ENCODE results near the gene SIRT3. TPM values are rescaled to one million over a fixed set of nuclear protein-coding genes. Genes with fewer than 3 reads are reported as not detected.

SIRT3 gene
- polyA plus RNA-seq, 12 donors: 17.8 to 44.5 (median 21.1) TPM; not detected in 1

Other genes with a start within 250 kb of the SIRT3 start
- gene SCGB1C1, start 43.3 kb downstream of the SIRT3 start, polyA plus RNA-seq (ENCODE audit: insufficient read length in 12 of 12): not detected
- 10 to 100 TPM in 11 of 12 donors, not detected in 1; 28.4 to 42.3 (median 36.0) TPM for gene BET1L, start 28.9 kb downstream of the SIRT3 start, polyA plus RNA-seq (ENCODE audit: insufficient read length in 12 of 12)
- gene RIC8A, start 28.6 kb downstream of the SIRT3 start, polyA plus RNA-seq (ENCODE audit: insufficient read length in 12 of 12): 100 to 1,000 TPM in 1 of 12 donors, 10 to 100 TPM in 10, not detected in 1; 39.7 to 116 (median 55.6) TPM
- gene PSMD13, start 634 bp upstream of the SIRT3 start, polyA plus RNA-seq (ENCODE audit: insufficient read length in 12 of 12): 100 to 1,000 TPM in 6 of 12 donors, 10 to 100 TPM in 5, not detected in 1; 87.0 to 117 (median 103) TPM
- gene NLRP6, start 42.1 kb upstream of the SIRT3 start, polyA plus RNA-seq (ENCODE audit: insufficient read length in 12 of 12): not detected
- gene PGGHG, start 52.8 kb upstream of the SIRT3 start, polyA plus RNA-seq (ENCODE audit: insufficient read length in 12 of 12): 10 to 100 TPM in 5 of 12 donors, 1 to 10 TPM in 6, not detected in 1; 5.6 to 14.9 (median 9.0) TPM
- under 1 TPM in 1 of 12 donors, not detected in 11; 0.45 TPM for gene IFITM5, start 63.2 kb upstream of the SIRT3 start, polyA plus RNA-seq (ENCODE audit: insufficient read length in 12 of 12)
- gene IFITM2, start 71.5 kb upstream of the SIRT3 start, polyA plus RNA-seq (ENCODE audit: insufficient read length in 12 of 12): 100 to 1,000 TPM in 2 of 12 donors, 10 to 100 TPM in 9, not detected in 1; 47.9 to 173 (median 75.0) TPM
- gene IFITM1, start 77.7 kb upstream of the SIRT3 start, polyA plus RNA-seq (ENCODE audit: insufficient read length in 12 of 12): 10 to 100 TPM in 9 of 12 donors, 1 to 10 TPM in 1, not detected in 2; 9.9 to 21.3 (median 14.1) TPM
- 100 to 1,000 TPM in 11 of 12 donors, not detected in 1; 155 to 302 (median 238) TPM for gene IFITM3, start 84.5 kb upstream of the SIRT3 start, polyA plus RNA-seq (ENCODE audit: insufficient read length in 12 of 12)
- 10 to 100 TPM in 10 of 12 donors, 1 to 10 TPM in 1, not detected in 1; 8.1 to 55.6 (median 14.5) TPM for gene B4GALNT4, start 133.2 kb upstream of the SIRT3 start, polyA plus RNA-seq (ENCODE audit: insufficient read length in 12 of 12)
- 10 to 100 TPM in 3 of 12 donors, 1 to 10 TPM in 1, under 1 TPM in 4, not detected in 4; 0.24 to 30.6 (median 2.7) TPM for gene PKP3, start 157.9 kb upstream of the SIRT3 start, polyA plus RNA-seq (ENCODE audit: insufficient read length in 12 of 12)
- 10 to 100 TPM in 9 of 12 donors, 1 to 10 TPM in 2, not detected in 1; 6.8 to 22.7 (median 11.2) TPM for gene SIGIRR, start 178.7 kb upstream of the SIRT3 start, polyA plus RNA-seq (ENCODE audit: insufficient read length in 12 of 12)
- 10 to 100 TPM in 2 of 12 donors, 1 to 10 TPM in 2, under 1 TPM in 7, not detected in 1; 0.08 to 14.1 (median 0.31) TPM for gene ANO9, start 205.7 kb upstream of the SIRT3 start, polyA plus RNA-seq (ENCODE audit: insufficient read length in 12 of 12)
- 10 to 100 TPM in 11 of 12 donors, not detected in 1; 22.7 to 52.4 (median 26.0) TPM for gene PTDSS2, start 213.9 kb upstream of the SIRT3 start, polyA plus RNA-seq (ENCODE audit: insufficient read length in 12 of 12)